GM19238 (cell line): ENCODE measurements around the gene MYZAP.

Experiments
- DNase-seq: peaks from one replicate; pipeline ENCODE4 v3.0.0; 2011; ENCODE audit warnings: low spot score; ENCODE audit not compliant: insufficient read length

The MYZAP gene

DNA sequence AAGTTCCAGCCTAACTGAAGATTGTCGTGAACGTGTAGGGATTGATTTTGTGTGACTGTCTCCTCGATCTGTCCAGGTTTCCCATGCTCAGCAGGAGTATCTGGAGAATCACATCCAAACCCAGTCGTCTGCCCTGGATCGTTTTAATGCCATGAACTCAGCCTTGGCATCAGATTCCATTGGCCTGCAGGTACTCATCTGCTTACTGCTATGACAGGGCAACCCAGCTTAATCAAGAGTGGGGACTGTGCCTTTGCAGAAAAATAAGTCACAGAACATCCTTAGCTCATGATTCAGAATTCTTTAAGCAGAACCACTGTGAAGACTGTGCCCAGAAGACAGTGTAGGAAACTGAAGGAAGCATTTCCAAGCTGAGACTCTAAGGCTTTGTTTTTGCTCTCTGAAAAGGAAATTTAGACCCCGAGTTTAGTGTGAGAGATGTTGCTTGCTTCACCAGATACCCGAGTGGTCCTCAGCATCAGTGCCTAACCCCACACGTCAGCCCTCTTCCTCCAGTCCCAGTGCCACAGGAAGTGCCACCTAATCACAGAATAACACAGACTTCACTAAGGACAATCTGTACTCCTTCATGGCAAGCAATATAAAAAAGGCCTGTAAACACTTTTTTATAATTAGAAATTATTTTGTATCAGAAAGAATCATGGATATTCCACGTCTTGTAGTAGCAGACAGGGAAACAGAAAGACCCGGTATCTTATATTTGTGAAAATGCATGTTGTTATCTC, 34.2 kb downstream of the MYZAP start:
- no peak for DNase-seq

DNA sequence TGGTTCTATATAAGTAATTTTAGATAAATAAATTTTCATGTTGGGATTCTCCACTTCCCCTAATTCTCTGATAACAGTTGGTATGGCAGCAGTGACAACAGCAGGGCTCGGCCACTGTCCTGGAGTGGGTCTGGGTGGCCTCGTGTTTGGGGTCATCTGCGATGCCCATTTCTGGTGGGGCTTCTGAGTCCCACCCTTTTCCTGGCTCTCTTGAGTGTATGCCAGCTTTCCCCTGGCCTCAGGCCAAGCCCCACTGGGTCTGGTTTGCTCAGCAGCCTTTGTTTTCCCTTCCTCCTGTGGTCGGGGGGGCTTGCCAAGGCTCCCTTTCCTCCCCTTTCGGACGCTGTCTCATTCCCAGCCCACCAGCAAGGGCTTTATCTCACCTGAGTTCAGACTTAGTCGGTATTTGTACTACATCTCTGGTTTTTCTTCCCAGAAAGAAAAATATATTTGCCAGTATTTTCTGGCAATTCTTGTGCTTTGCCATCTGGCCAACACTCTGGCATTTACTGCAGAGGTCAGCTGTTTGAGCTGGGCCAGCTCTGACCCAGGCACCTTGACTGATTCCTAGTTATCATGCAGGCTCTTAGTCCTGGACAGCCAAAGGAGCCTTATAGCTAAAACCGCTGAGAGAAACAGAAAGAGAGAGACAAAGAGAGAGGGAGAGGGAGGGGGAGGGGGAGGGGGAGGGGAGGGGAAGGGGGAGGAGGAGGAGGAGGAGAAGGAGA, 35.2 kb downstream of the MYZAP start:
- no peak for DNase-seq

DNA sequence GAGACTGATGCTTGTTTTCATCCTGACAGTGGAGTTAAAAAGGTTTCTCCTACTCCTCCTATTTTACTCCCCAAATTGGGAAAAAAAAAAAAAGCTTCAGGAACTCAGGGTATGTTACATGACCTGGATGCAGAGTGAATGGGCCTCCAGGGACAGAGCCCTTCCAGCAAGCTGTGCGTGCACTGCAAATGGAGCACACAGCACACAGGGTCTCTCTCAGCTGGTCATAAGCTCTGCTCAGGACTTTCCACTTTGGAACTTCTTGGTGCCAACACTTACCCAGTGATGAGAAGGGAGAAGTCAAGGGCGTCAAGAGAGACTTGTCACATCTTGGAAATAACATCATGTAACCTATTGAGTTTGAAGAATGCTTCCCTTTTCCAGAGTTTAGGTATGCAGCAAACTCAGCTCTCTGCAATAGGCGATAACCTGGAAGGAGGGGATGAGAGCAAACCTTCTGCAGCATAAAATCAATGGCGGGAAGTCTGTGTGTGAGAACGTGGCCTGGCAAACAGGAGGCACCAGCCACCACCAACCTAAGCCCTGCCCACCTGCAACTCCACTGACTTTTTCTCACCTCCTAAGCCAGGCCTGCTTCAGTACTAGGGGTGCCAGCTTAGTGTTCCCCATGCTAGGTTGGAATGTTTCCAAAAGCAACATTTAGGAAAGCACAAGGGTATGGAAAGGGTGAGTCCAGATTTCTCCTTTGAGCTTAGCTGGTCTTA, 39.8 kb downstream of the MYZAP start:
- no peak for DNase-seq

- DNase-seq = no peak
Observed at GRCh38 chr15:57634290-57634689, 42.6 kb downstream of the MYZAP start.

- DNase-seq = no peak
Observed at GRCh38 chr15:57635300-57635909, 43.7 kb downstream of the MYZAP start.

- DNase-seq = no peak
Observed at GRCh38 chr15:57637846-57638245, 46.1 kb downstream of the MYZAP start.

- no peak for DNase-seq
Observed at GRCh38 chr15:57639306-57639705, 47.6 kb downstream of the MYZAP start.

DNA sequence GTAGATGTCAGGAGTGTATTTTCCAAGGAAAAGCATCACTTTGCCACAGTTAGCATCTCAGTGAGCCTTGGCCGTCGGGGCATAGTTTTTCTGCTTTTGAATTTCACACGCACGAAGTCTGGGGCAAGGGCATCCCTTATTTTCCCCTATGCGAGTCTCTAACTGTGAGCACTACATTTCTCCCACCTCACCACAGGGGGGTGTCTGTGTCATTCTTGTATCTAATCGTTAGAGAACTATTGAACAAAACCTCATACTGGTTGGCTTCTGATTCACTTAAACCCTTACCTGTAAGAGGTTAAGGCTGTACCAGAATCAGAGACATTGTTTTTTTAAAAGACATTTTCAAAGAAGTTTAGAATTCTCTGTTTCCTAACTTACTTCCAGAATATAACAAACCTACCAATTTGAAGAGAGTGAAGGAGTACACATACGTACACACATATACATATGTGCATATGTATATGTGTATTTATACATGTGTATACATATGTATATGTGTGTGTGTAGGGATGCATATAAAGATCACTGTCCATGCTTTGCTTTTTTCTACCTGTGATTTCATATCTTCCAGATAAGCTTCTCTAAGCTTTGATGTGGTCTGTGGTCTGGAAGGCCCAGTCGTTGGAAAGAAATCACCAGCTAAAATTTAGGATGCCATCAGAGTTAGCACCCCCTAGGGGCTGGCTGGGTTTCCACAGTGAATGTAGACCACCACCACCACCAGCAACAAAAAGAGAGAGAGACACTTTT, 49.4 kb downstream of the MYZAP start:
- no peak for DNase-seq

GRCh38 chr15:57643826-57644225, 52.1 kb downstream of the MYZAP start:
- DNase-seq = no peak

DNA sequence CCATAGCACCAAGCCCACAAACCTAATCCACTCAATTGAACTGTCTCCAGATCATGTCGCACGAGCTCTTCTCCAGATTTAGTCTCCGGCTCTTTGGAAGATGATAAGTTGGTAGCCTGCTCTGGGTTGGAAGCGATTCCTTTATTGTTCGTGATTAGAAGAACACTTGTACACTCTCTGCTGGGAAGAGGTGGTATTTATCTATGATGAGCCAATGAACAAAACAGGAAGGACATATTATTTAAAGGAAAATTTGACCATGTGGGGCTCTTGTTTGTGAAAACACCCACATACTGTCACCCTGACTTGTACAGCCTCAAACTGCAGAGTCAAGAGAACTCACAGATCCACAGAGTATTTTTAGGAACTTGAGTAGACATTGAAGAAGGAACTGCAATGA, 54.4 kb downstream of the MYZAP start:
- no peak for DNase-seq

DNA sequence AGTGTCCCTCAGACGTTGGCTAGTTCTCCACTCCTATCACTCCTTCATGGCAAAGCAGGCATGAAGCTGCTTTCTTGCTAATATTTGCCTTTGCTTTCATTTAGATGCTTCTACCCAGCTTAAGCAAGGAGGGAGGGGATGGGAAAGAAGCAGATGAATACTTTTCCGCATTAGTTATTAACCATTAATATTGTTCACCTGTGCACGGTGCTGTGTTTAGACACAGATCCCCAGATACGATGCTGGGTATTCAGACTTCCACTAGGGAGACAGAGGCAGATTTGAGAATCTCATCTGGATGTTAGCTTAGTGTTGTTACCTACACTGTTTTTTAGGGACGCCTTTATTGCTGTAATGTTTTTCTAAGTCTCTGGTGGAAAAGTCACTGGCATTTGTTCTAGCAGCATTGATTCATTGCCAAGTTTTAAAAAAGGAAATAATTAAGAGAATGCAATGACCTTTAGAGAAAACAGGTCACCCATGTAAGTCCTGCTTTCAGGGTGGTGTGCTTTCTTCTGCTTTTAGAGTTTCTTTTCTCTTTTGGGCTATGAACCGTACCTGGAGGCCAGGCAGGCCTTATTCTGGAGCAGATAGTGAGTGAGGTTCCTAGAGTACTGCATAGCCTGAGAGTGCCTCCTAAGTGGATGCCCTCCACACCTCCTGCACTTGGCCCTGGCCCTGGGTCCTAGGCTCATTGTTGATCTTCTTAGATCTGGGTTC, 55.5 kb downstream of the MYZAP start:
- no peak for DNase-seq

GRCh38 chr15:57647791-57648130, 56.1 kb downstream of the MYZAP start:
- no peak for DNase-seq

- no peak for DNase-seq
Observed at GRCh38 chr15:57649138-57649537, 57.4 kb downstream of the MYZAP start.

GRCh38 chr15:57651445-57651844, 59.7 kb downstream of the MYZAP start:
- DNase-seq = no peak

- DNase-seq = no peak
Observed at GRCh38 chr15:57652481-57652880, 60.8 kb downstream of the MYZAP start.

GRCh38 chr15:57654153-57654852, 62.6 kb downstream of the MYZAP start:
- no peak for DNase-seq

- no peak for DNase-seq
Observed at GRCh38 chr15:57655053-57655452, 63.3 kb downstream of the MYZAP start.

DNA sequence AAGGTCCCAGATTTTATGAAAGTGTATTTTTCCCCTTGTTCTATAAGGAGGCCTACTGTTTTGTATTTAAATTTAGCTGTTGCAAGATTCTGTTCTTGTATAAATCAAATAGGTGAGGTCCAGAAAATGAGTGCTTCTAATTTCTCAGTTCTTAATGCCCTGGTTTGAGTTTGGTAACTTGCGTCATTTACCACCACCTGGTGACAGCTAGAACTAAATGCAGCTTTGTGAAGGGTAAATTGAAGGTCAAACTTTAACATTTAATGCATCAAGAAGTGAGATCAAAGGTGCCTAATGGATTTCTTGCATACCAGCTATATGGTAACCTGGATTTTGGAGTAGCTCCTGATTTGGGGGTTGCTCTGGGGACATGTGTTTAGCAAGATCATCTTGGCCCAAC, 64.1 kb downstream of the MYZAP start:
- no peak for DNase-seq

GRCh38 chr15:57656434-57656833, 64.7 kb downstream of the MYZAP start:
- DNase-seq = no peak

GRCh38 chr15:57657619-57658018, 65.9 kb downstream of the MYZAP start:
- DNase-seq = no peak
